GM18505 (cell line): ENCODE results near the gene CDR2.
A peak's percentile ranks its signal among the peaks of the same experiment; 100 is the strongest.

Experiments
- ATAC-seq: cut with Tn5 transposase; IDR thresholded peaks from one replicate; pipeline ENCODE4 v1.9.1; 2021; ENCODE audit not compliant: unreplicated experiment
- POLR2A ChIP-seq: IDR thresholded peaks from 4 replicates; pipeline ENCODE4 v1.6.1; 2011; ENCODE audit warnings: borderline replicate concordance; ENCODE audit not compliant: insufficient read depth, insufficient read length; ENCODE audit errors: extremely low read depth

CDR2 gene

GRCh38 chr16:22395960-22396359 lies 21.5 kb upstream of the CDR2 start:
- ATAC-seq = no peak
- TF ChIP-seq POLR2A = no peak

GRCh38 chr16:22394121-22394520 lies 19.7 kb upstream of the CDR2 start:
- no peak for TF ChIP-seq POLR2A
- no peak for ATAC-seq

GRCh38 chr16:22388101-22388644 lies 13.8 kb upstream of the CDR2 start:
- TF ChIP-seq POLR2A = no peak
- ATAC-seq = no peak

- no peak for TF ChIP-seq POLR2A
- ATAC-seq = no peak
These were observed 12.6 kb upstream of the CDR2 start for GRCh38 chr16:22386976-22387375.

- ATAC-seq = no peak
- TF ChIP-seq POLR2A = no peak
These were observed 10.8 kb upstream of the CDR2 start for GRCh38 chr16:22385196-22385595.

- no peak for ATAC-seq
- no peak for TF ChIP-seq POLR2A
These were observed 9.4 kb upstream of the CDR2 start for GRCh38 chr16:22383827-22384226.

- no peak for ATAC-seq
- TF ChIP-seq POLR2A = no peak
These were observed 7.0 kb upstream of the CDR2 start for GRCh38 chr16:22381392-22381791.

- TF ChIP-seq POLR2A = no peak
- ATAC-seq = no peak
These were observed 6.1 kb upstream of the CDR2 start for GRCh38 chr16:22380529-22380928.

GRCh38 chr16:22379656-22380055 lies 5.2 kb upstream of the CDR2 start:
- no peak for TF ChIP-seq POLR2A
- ATAC-seq = no peak

GRCh38 chr16:22375963-22376640 lies 1.7 kb upstream of the CDR2 start:
- ATAC-seq = no peak
- no peak for TF ChIP-seq POLR2A

- no peak for TF ChIP-seq POLR2A
- ATAC-seq = no peak
These were observed 921 bp upstream of the CDR2 start for GRCh38 chr16:22375117-22375962.

- TF ChIP-seq POLR2A = no peak
These were observed 633 bp downstream of the CDR2 start for GRCh38 chr16:22373662-22374310.

GRCh38 chr16:22372882-22373661 lies 1.3 kb downstream of the CDR2 start:
- no peak for ATAC-seq
- no peak for TF ChIP-seq POLR2A

More at GRCh38 chr16:22373662-22374310, 633 bp downstream of the CDR2 start:
- peak; percentile 21 for ATAC-seq

GRCh38 chr16:22370038-22370820 lies 4.2 kb downstream of the CDR2 start:
- no peak for ATAC-seq
- TF ChIP-seq POLR2A = no peak
